HEK293 (cell line): ENCODE measurements around the gene TRMT61A.

Source experiments
- BCL11B ChIP-seq: fragments of 450-650 bp; formaldehyde crosslinking; IDR thresholded peaks from 2 replicates; pipeline ENCODE4 v1.5.1; 2016; ENCODE audit warnings: low read depth, missing biosample characterization, missing genetic modification characterization
- GFI1B ChIP-seq: fragments of 450-650 bp; formaldehyde crosslinking; IDR thresholded peaks from 2 replicates; pipeline ENCODE4 v1.5.1; 2016; ENCODE audit warnings: missing biosample characterization, missing genetic modification characterization
- HOXA7 ChIP-seq: sonication (generic); formaldehyde crosslinking; IDR thresholded peaks from 2 replicates; pipeline ENCODE4 v1.8.1; 2022; ENCODE audit warnings: missing genetic modification reagents, borderline replicate concordance
- HOXD13 ChIP-seq: sonication (generic); formaldehyde crosslinking; IDR thresholded peaks from 2 replicates; pipeline ENCODE4 v1.8.0; 2022; ENCODE audit warnings: missing genetic modification reagents, borderline replicate concordance
- KLF10 ChIP-seq: fragments of 450-650 bp; IDR thresholded peaks from 2 replicates; pipeline ENCODE4 v1.5.1; 2018; ENCODE audit warnings: missing biosample characterization, mild to moderate bottlenecking, missing genetic modification characterization
- KLF8 ChIP-seq: fragments of 450-650 bp; formaldehyde crosslinking; IDR thresholded peaks from 2 replicates; pipeline ENCODE4 v1.5.1; 2016; ENCODE audit warnings: missing biosample characterization, missing genetic modification characterization
- PBX3 ChIP-seq: sonication (generic); formaldehyde crosslinking; IDR thresholded peaks from 2 replicates; pipeline ENCODE4 v1.8.1; 2022; ENCODE audit warnings: mild to moderate bottlenecking, moderate library complexity, missing genetic modification reagents
- REPIN1 ChIP-seq: fragments of 450-650 bp; formaldehyde crosslinking; IDR thresholded peaks from 2 replicates; pipeline ENCODE4 v1.5.1; 2017; ENCODE audit warnings: missing biosample characterization, missing genetic modification characterization, low read depth
- TCF7L2 ChIP-seq: IDR thresholded peaks from 2 replicates; pipeline ENCODE4 v1.6.1; 2011; ENCODE audit warnings: low read depth, mild to moderate bottlenecking, inconsistent platforms, low read length, moderate library complexity, borderline replicate concordance
- ZBTB10 ChIP-seq: fragments of 450-650 bp; formaldehyde crosslinking; IDR thresholded peaks from 2 replicates; pipeline ENCODE4 v1.5.1; 2016; ENCODE audit warnings: missing biosample characterization, missing genetic modification characterization
- ZBTB8A ChIP-seq: fragments of 450-650 bp; formaldehyde crosslinking; IDR thresholded peaks from 2 replicates; pipeline ENCODE4 v1.5.1; 2016; ENCODE audit warnings: missing biosample characterization, missing genetic modification characterization
- ZEB2 ChIP-seq: fragments of 450-650 bp; formaldehyde crosslinking; IDR thresholded peaks from 2 replicates; pipeline ENCODE4 v1.5.1; 2016; ENCODE audit warnings: missing biosample characterization, missing genetic modification characterization
- ZIC2 ChIP-seq: fragments of 450-650 bp; formaldehyde crosslinking; IDR thresholded peaks from 2 replicates; pipeline ENCODE4 v1.5.1; 2016; ENCODE audit warnings: missing biosample characterization, missing genetic modification characterization
- ZNF121 ChIP-seq: fragments of 450-650 bp; formaldehyde crosslinking; IDR thresholded peaks from 2 replicates; pipeline ENCODE4 v1.5.1; 2016; ENCODE audit warnings: missing biosample characterization, missing genetic modification characterization
- ZNF140 ChIP-seq: fragments of 450-650 bp; formaldehyde crosslinking; IDR thresholded peaks from 2 replicates; pipeline ENCODE4 v1.5.1; 2016; ENCODE audit warnings: missing biosample characterization, missing genetic modification characterization
- ZNF174 ChIP-seq: fragments of 450-650 bp; formaldehyde crosslinking; IDR thresholded peaks from 2 replicates; pipeline ENCODE4 v1.5.0; 2017; ENCODE audit warnings: missing biosample characterization, mild to moderate bottlenecking, missing genetic modification characterization
- ZNF19 ChIP-seq: fragments of 450-650 bp; formaldehyde crosslinking; IDR thresholded peaks from 2 replicates; pipeline ENCODE4; 2016; ENCODE audit warnings: missing biosample characterization, missing genetic modification characterization, low read depth
- ZNF214 ChIP-seq: fragments of 450-650 bp; formaldehyde crosslinking; IDR thresholded peaks from 2 replicates; pipeline ENCODE4 v1.5.1; 2017; ENCODE audit warnings: missing biosample characterization, mild to moderate bottlenecking, missing genetic modification characterization, borderline replicate concordance
- ZNF221 ChIP-seq: fragments of 450-650 bp; formaldehyde crosslinking; IDR thresholded peaks from 2 replicates; pipeline ENCODE4 v1.5.1; 2017; ENCODE audit warnings: missing biosample characterization, missing genetic modification characterization, borderline replicate concordance
- ZNF404 ChIP-seq: fragments of 450-650 bp; formaldehyde crosslinking; IDR thresholded peaks from 2 replicates; pipeline ENCODE4 v1.5.1; 2017; ENCODE audit warnings: missing biosample characterization, missing genetic modification characterization
- ZNF416 ChIP-seq: fragments of 450-650 bp; formaldehyde crosslinking; IDR thresholded peaks from 2 replicates; pipeline ENCODE4 v1.5.1; 2016; ENCODE audit warnings: missing biosample characterization, missing genetic modification characterization
- ZNF560 ChIP-seq: fragments of 450-650 bp; formaldehyde crosslinking; IDR thresholded peaks from 2 replicates; pipeline ENCODE4 v1.5.1; 2017; ENCODE audit warnings: missing biosample characterization, missing genetic modification characterization, borderline replicate concordance
- ZNF664 ChIP-seq: fragments of 450-650 bp; formaldehyde crosslinking; IDR thresholded peaks from 2 replicates; pipeline ENCODE4 v1.5.1; 2016; ENCODE audit warnings: missing biosample characterization, missing genetic modification characterization
- ZNF677 ChIP-seq: fragments of 450-650 bp; IDR thresholded peaks from 2 replicates; pipeline ENCODE4 v1.5.0; 2018; ENCODE audit warnings: missing biosample characterization, mild to moderate bottlenecking, missing genetic modification characterization, moderate library complexity
- ZNF692 ChIP-seq: fragments of 450-650 bp; formaldehyde crosslinking; IDR thresholded peaks from 2 replicates; pipeline ENCODE4 v1.5.1; 2016; ENCODE audit warnings: missing biosample characterization, missing genetic modification characterization
- ZNF768 ChIP-seq: fragments of 450-650 bp; formaldehyde crosslinking; IDR thresholded peaks from 2 replicates; pipeline ENCODE4 v1.5.1; 2018; ENCODE audit warnings: missing biosample characterization, mild to moderate bottlenecking, missing genetic modification characterization
- ZNF776 ChIP-seq: fragments of 450-650 bp; formaldehyde crosslinking; IDR thresholded peaks from 2 replicates; pipeline ENCODE4 v1.5.0; 2017; ENCODE audit warnings: missing biosample characterization, missing genetic modification characterization, borderline replicate concordance
- ZNF792 ChIP-seq: fragments of 450-650 bp; formaldehyde crosslinking; IDR thresholded peaks from 2 replicates; pipeline ENCODE4 v1.5.1; 2016; ENCODE audit warnings: missing biosample characterization, missing genetic modification characterization
- ZNF830 ChIP-seq: fragments of 450-650 bp; IDR thresholded peaks from 2 replicates; pipeline ENCODE4 v1.5.0; 2018; ENCODE audit warnings: missing biosample characterization, missing genetic modification characterization, low read depth, mild to moderate bottlenecking, moderate library complexity
- ZSCAN16 ChIP-seq: fragments of 450-650 bp; formaldehyde crosslinking; IDR thresholded peaks from 2 replicates; pipeline ENCODE4 v1.5.1; 2016; ENCODE audit warnings: missing biosample characterization, missing genetic modification characterization
- ZSCAN30 ChIP-seq: fragments of 450-650 bp; IDR thresholded peaks from 2 replicates; pipeline ENCODE4 v1.5.1; 2018; ENCODE audit warnings: missing biosample characterization, mild to moderate bottlenecking, missing genetic modification characterization, moderate library complexity
- TF ChIP-seq, protein P1 (sequence below): fragments of 450-650 bp; formaldehyde crosslinking; IDR thresholded peaks from 2 replicates; pipeline ENCODE4 v1.5.1; 2016; ENCODE audit warnings: missing biosample characterization, missing genetic modification characterization, borderline replicate concordance

Gene TRMT61A

GRCh38 chr14:103520657-103521437 lies 8.1 kb upstream of the TRMT61A start (continued):
- TF ChIP-seq, protein P1, sequence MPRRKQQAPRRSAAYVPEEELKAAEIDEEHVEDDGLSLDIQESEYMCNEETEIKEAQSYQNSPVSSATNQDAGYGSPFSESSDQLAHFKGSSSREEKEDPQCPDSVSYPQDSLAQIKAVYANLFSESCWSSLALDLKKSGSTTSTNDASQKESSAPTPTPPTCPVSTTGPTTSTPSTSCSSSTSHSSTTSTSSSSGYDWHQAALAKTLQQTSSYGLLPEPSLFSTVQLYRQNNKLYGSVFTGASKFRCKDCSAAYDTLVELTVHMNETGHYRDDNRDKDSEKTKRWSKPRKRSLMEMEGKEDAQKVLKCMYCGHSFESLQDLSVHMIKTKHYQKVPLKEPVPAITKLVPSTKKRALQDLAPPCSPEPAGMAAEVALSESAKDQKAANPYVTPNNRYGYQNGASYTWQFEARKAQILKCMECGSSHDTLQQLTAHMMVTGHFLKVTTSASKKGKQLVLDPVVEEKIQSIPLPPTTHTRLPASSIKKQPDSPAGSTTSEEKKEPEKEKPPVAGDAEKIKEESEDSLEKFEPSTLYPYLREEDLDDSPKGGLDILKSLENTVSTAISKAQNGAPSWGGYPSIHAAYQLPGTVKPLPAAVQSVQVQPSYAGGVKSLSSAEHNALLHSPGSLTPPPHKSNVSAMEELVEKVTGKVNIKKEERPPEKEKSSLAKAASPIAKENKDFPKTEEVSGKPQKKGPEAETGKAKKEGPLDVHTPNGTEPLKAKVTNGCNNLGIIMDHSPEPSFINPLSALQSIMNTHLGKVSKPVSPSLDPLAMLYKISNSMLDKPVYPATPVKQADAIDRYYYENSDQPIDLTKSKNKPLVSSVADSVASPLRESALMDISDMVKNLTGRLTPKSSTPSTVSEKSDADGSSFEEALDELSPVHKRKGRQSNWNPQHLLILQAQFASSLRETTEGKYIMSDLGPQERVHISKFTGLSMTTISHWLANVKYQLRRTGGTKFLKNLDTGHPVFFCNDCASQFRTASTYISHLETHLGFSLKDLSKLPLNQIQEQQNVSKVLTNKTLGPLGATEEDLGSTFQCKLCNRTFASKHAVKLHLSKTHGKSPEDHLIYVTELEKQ: peak; percentile 83; the same call in 1 of the 2 replicates
- no peak for TF ChIP-seq GFI1B (tag by site-specific recombination)
- peak; percentile 99 for TF ChIP-seq ZBTB8A (tag by site-specific recombination)
- TF ChIP-seq TCF7L2: no peak
- no peak for TF ChIP-seq ZNF174 (tag by site-specific recombination)
- no peak for TF ChIP-seq ZNF792 (tag by site-specific recombination)
- 0 out of 2 replicates have a peak, but pooled peaks have one; percentile 37 for TF ChIP-seq ZNF221
- peak; percentile 99 for TF ChIP-seq ZNF692 (tag by site-specific recombination)
- peak; percentile 94 for TF ChIP-seq KLF8 (tag by site-specific recombination)
- peak; percentile 13; the same call in 1 of the 2 replicates for TF ChIP-seq ZNF121 (tag by site-specific recombination)
- no peak for TF ChIP-seq ZNF664 (tag by site-specific recombination)
- no peak; the same call in 1 of the 2 replicates for TF ChIP-seq REPIN1 (tag by site-specific recombination)
- TF ChIP-seq ZBTB10 (tag by site-specific recombination): peak; percentile 97
- TF ChIP-seq ZNF19 (tag by site-specific recombination): no peak
- no peak for TF ChIP-seq ZNF677
- TF ChIP-seq ZSCAN16 (tag by site-specific recombination): 0 out of 2 replicates have a peak, but pooled peaks have one; percentile 18
- peak; percentile 91; the same call in 1 of the 2 replicates for TF ChIP-seq ZSCAN30 (tag by site-specific recombination)
- TF ChIP-seq KLF10 (tag by site-specific recombination): peak; percentile 96
- TF ChIP-seq ZNF830 (tag by site-specific recombination): no peak
- TF ChIP-seq HOXD13 (CRISPR knock-in tag): no peak
- TF ChIP-seq BCL11B (tag by site-specific recombination): peak; percentile 93
- no peak for TF ChIP-seq ZNF404 (tag by site-specific recombination)
- no peak for TF ChIP-seq ZNF214
- peak; percentile 20; the same call in 1 of the 2 replicates for TF ChIP-seq PBX3 (CRISPR knock-in tag)
- TF ChIP-seq ZIC2 (tag by site-specific recombination): peak; percentile 96
- 0 out of 2 replicates have a peak, but pooled peaks have one; percentile 54 for TF ChIP-seq ZNF416 (tag by site-specific recombination)
- TF ChIP-seq ZNF560 (tag by site-specific recombination): no peak
- no peak for TF ChIP-seq HOXA7 (CRISPR knock-in tag)
- peak; percentile 100 for TF ChIP-seq ZEB2
- TF ChIP-seq ZNF776 (tag by site-specific recombination): no peak
- TF ChIP-seq ZNF140 (tag by site-specific recombination): no peak
- no peak for TF ChIP-seq ZNF768
